ENCODE results near the gene PTPRG. TPM values are rescaled to one million over a fixed set of nuclear protein-coding genes. Genes with fewer than 3 reads are reported as not detected.

Gene PTPRG
- total and polyA plus RNA-seq, 2 of the 13 experiments (the other 11 are each of a cell fraction or from before 2014, with no cell fraction given), result 8.0 to 25.3 TPM

DNA sequence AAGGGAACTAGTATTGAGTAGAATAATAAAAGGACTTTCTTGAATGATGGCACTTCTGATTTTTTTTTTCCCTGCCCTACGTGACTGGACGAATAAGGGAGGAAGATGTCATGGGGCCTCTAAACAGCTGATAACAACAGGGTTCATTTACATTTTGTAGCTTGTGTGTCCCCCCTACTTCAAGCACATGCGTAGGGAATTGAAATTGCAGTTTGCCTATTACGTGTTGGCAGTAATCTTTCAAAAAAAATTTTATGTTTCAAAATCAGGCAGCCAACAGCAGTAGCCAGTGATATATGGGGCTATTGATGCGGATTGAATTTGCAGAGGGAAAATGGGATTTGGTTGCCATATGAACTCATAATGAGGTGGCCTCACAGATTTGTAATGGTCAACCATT, 58.7 kb downstream of the PTPRG start:
- no peak overlapping the region for H3K27ac ChIP-seq (ENCODE audit: extremely low read length, insufficient read depth, low read length)
- H4K20me1 ChIP-seq (ENCODE audit: insufficient read depth, low read length), result no peaks in the 10 kb centered on the region
- intact Hi-C loops (cut with micrococcal nuclease; ENCODE audit: unreplicated experiment), result no loop called here
- no peaks in the 10 kb centered on the region; a peak in 1 of 5 replicates for H3K36me3 ChIP-seq (replicated peaks in 1 of 2; ENCODE audit: control insufficient read depth in 1 of 2, insufficient read depth in 2 of 2, low read length in 2 of 2)
- FAIRE-seq, result no peak
- DNase-seq (ENCODE audit: low spot score), result no peak
- no peak overlapping the region for H3K9ac ChIP-seq (ENCODE audit: insufficient read depth, low read depth, low read length)
- H2AFZ ChIP-seq (ENCODE audit: low read length), result no peak overlapping the region
- TF ChIP-seq NCOR1 (IDR thresholded peaks at IDR 0.05; ENCODE audit: borderline replicate concordance, low read length) (no peak), ZNF562 (CRISPR knock-in tag; IDR thresholded peaks at IDR 0.05; ENCODE audit: borderline replicate concordance) (no peak), FIP1L1 (IDR thresholded peaks at IDR 0.05; ENCODE audit: borderline replicate concordance, insufficient read depth, low read depth, low read length) (no peak), AGO2 (optimal IDR thresholded peaks at IDR 0.05; ENCODE audit: low read depth, low read length) (no peak), KLF16 (CRISPR knock-in tag; IDR thresholded peaks at IDR 0.05) (no peak), GATAD2A (CRISPR knock-in tag; IDR thresholded peaks at IDR 0.05) (no peak), ZMYM2 (CRISPR knock-in tag; IDR thresholded peaks at IDR 0.05) (no peak), TGIF2 (CRISPR knock-in tag; IDR thresholded peaks at IDR 0.05) (no peak)
- TF ChIP-seq, protein P1, sequence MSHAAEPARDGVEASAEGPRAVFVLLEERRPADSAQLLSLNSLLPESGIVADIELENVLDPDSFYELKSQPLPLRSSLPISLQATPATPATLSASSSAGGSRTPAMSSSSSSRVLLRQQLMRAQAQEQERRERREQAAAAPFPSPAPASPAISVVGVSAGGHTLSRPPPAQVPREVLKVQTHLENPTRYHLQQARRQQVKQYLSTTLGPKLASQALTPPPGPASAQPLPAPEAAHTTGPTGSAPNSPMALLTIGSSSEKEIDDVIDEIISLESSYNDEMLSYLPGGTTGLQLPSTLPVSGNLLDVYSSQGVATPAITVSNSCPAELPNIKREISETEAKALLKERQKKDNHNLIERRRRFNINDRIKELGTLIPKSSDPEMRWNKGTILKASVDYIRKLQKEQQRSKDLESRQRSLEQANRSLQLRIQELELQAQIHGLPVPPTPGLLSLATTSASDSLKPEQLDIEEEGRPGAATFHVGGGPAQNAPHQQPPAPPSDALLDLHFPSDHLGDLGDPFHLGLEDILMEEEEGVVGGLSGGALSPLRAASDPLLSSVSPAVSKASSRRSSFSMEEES (CRISPR knock-in tag; IDR thresholded peaks at IDR 0.05), result no peak
- TF ChIP-seq, protein P2, sequence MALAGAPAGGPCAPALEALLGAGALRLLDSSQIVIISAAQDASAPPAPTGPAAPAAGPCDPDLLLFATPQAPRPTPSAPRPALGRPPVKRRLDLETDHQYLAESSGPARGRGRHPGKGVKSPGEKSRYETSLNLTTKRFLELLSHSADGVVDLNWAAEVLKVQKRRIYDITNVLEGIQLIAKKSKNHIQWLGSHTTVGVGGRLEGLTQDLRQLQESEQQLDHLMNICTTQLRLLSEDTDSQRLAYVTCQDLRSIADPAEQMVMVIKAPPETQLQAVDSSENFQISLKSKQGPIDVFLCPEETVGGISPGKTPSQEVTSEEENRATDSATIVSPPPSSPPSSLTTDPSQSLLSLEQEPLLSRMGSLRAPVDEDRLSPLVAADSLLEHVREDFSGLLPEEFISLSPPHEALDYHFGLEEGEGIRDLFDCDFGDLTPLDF (CRISPR knock-in tag; IDR thresholded peaks at IDR 0.05), result no peak
- TF ChIP-seq, protein P3, sequence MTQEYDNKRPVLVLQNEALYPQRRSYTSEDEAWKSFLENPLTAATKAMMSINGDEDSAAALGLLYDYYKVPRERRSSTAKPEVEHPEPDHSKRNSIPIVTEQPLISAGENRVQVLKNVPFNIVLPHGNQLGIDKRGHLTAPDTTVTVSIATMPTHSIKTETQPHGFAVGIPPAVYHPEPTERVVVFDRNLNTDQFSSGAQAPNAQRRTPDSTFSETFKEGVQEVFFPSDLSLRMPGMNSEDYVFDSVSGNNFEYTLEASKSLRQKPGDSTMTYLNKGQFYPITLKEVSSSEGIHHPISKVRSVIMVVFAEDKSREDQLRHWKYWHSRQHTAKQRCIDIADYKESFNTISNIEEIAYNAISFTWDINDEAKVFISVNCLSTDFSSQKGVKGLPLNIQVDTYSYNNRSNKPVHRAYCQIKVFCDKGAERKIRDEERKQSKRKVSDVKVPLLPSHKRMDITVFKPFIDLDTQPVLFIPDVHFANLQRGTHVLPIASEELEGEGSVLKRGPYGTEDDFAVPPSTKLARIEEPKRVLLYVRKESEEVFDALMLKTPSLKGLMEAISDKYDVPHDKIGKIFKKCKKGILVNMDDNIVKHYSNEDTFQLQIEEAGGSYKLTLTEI (CRISPR knock-in tag; conservative IDR thresholded peaks at IDR 0.05), result no peak
- TF ChIP-seq, protein P4, sequence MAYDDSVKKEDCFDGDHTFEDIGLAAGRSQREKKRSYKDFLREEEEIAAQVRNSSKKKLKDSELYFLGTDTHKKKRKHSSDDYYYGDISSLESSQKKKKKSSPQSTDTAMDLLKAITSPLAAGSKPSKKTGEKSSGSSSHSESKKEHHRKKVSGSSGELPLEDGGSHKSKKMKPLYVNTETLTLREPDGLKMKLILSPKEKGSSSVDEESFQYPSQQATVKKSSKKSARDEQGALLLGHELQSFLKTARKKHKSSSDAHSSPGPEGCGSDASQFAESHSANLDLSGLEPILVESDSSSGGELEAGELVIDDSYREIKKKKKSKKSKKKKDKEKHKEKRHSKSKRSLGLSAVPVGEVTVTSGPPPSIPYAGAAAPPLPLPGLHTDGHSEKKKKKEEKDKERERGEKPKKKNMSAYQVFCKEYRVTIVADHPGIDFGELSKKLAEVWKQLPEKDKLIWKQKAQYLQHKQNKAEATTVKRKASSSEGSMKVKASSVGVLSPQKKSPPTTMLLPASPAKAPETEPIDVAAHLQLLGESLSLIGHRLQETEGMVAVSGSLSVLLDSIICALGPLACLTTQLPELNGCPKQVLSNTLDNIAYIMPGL (CRISPR knock-in tag; IDR thresholded peaks at IDR 0.05; ENCODE audit: borderline replicate concordance in 1 of 2, low read depth in 1 of 2), result no peak
- WGBS (ENCODE audit: low lambda C conversion rate), result 98% methylated on average over 5 of the region's 5 CpGs
- BruUV-seq (replicated peaks), result TSS peak; percentile 14
- POLR2A ChIA-PET, result no interaction called here
- no peak overlapping the region for H3K4me2 ChIP-seq (ENCODE audit: low read depth, low read length)
- no peaks in the 10 kb centered on the region for H3K27me3 ChIP-seq (ENCODE audit: control insufficient read depth in 1 of 2, insufficient read depth in 2 of 2, low read length in 2 of 2)
- in situ Hi-C loops (cut with HindIII; ENCODE audit: extremely low pct_ligation_motif_present, low pct_unique_long_range_greater_than_20kb), result no loop called here
- H3K4me1 ChIP-seq (ENCODE audit: insufficient read depth, low read length), result no peaks in the 10 kb centered on the region
- H3K79me2 ChIP-seq (ENCODE audit: insufficient read depth, low read length), result peaks cover under 1% of the 10 kb centered on the region
- no peak overlapping the region for H3K4me3 ChIP-seq (replicated peaks in 1 of 3; ENCODE audit: insufficient read depth in 1 of 3, low read depth in 2 of 3, low read length in 3 of 3)
- H3K9me3 ChIP-seq (ENCODE audit: low read length), result no peaks in the 10 kb centered on the region
- no peak for ATAC-seq
- CTCF ChIA-PET (ENCODE audit: low intra/inter-chr PET ratio, low total read pairs), result no interaction called here

All from HepG2 (cell line).